Measurements from ENCODE around the gene CPD. TPM values are rescaled to one million over a fixed set of nuclear protein-coding genes. Genes with fewer than 3 reads are reported as not detected.
A peak's percentile ranks its signal among the peaks of the same experiment; 100 is the strongest.

Gene CPD
- total RNA-seq, 2 experiments from 2014 or later, result 29.0 to 36.3 TPM

GRCh38 chr17:30354701-30355100, 24.0 kb upstream of the CPD start:
- Mint-ChIP-seq H3K36me3 (ENCODE audit: low read depth) (no peaks in the 10 kb centered on the region), H3K9me3 (ENCODE audit: low read depth) (no peaks in the 10 kb centered on the region), H3K27ac (no peak overlapping the region), H3K27me3 (no peaks in the 10 kb centered on the region), H3K4me1 (peaks cover 11% of the 10 kb centered on the region), H3K4me3 (no peak overlapping the region)
- DNase-seq, result no peak
- ChIA-PET POLR2A (interaction anchor here (0.9 kb wide), 1 partner anchor 9 kb away, joined by 9 read pairs; no protein-coding TSS in a partner anchor), CTCF (interaction anchor here (0.6 to 1.4 kb wide), 7 partner anchors 9 to 80 kb away, joined by 3 to 7 read pairs (median 4); no protein-coding TSS in a partner anchor)
- peak; percentile 53 for ATAC-seq
- intact Hi-C loops (cut with DNase I, micrococcal nuclease), result no loop called here

GRCh38 chr17:30357476-30357875, 21.3 kb upstream of the CPD start:
- ATAC-seq (no peak), DNase-seq (no peak)
- POLR2A ChIA-PET, result no interaction called here
- Mint-ChIP-seq H3K9me3 (ENCODE audit: low read depth) (peaks cover 11% of the 10 kb centered on the region), H3K36me3 (ENCODE audit: low read depth) (peaks cover 2% of the 10 kb centered on the region), H3K27ac (no peak overlapping the region), H3K4me3 (no peak overlapping the region), H3K27me3 (no peaks in the 10 kb centered on the region), H3K4me1 (peaks cover 12% of the 10 kb centered on the region)
- intact Hi-C loops (cut with DNase I, micrococcal nuclease), result no loop called here
- CTCF ChIA-PET, result interaction anchor here (0.6 to 2.0 kb wide), 7 partner anchors 16 to 253 kb away, joined by 3 to 6 read pairs (median 3); no protein-coding TSS in a partner anchor

GRCh38 chr17:30358055-30358760, 20.5 kb upstream of the CPD start:
- Mint-ChIP-seq H3K27me3 (no peaks in the 10 kb centered on the region), H3K27ac (no peak overlapping the region), H3K4me1 (peaks cover 18% of the 10 kb centered on the region), H3K9me3 (ENCODE audit: low read depth) (peaks cover 13% of the 10 kb centered on the region), H3K4me3 (no peak overlapping the region), H3K36me3 (ENCODE audit: low read depth) (peaks cover 2% of the 10 kb centered on the region)
- POLR2A ChIA-PET, result no interaction called here
- DNase-seq (no peak), ATAC-seq (no peak)
- CTCF ChIA-PET, result interaction anchor here (0.6 to 2.0 kb wide), 9 partner anchors 16 to 254 kb away, joined by 3 to 6 read pairs (median 3); no protein-coding TSS in a partner anchor
- intact Hi-C loops (cut with DNase I, micrococcal nuclease), result no loop called here

GRCh38 chr17:30360086-30360808, 18.5 kb upstream of the CPD start:
- peaks cover 2% of the 10 kb centered on the region for H3K36me3 Mint-ChIP-seq (ENCODE audit: low read depth)
- ATAC-seq, result no peak
- H3K9me3 Mint-ChIP-seq (ENCODE audit: low read depth), result peaks cover 14% of the 10 kb centered on the region
- DNase-seq, result no peak
- CTCF ChIA-PET, result no interaction called here
- POLR2A ChIA-PET, result no interaction called here
- no peaks in the 10 kb centered on the region for H3K27me3 Mint-ChIP-seq
- H3K4me1 Mint-ChIP-seq, result peaks cover 24% of the 10 kb centered on the region
- no peak overlapping the region for H3K27ac Mint-ChIP-seq
- intact Hi-C loops (cut with DNase I, micrococcal nuclease), result loop anchor here (5.0 to 10.0 kb wide), 2 partner anchors 38 to 655 kb away; no protein-coding TSS in a partner anchor
- no peak overlapping the region for H3K4me3 Mint-ChIP-seq

- intact Hi-C loops (cut with DNase I, micrococcal nuclease), result loop anchor here (2.0 to 10.0 kb wide), 3 partner anchors 21 to 657 kb away; no protein-coding TSS in a partner anchor
- peaks cover 33% of the 10 kb centered on the region for H3K4me1 Mint-ChIP-seq
- no peaks in the 10 kb centered on the region for H3K27me3 Mint-ChIP-seq
- no peak overlapping the region for H3K27ac Mint-ChIP-seq
- ATAC-seq (no peak), DNase-seq (no peak)
- POLR2A ChIA-PET, result no interaction called here
- H3K36me3 Mint-ChIP-seq (ENCODE audit: low read depth), result peaks cover 4% of the 10 kb centered on the region
- no peak overlapping the region for H3K4me3 Mint-ChIP-seq
- peaks cover 15% of the 10 kb centered on the region for H3K9me3 Mint-ChIP-seq (ENCODE audit: low read depth)
- CTCF ChIA-PET, result interaction anchor here (1.3 to 1.8 kb wide), 5 partner anchors 15 to 27 kb away, joined by 3 to 9 read pairs (median 7); no protein-coding TSS in a partner anchor
Measured at GRCh38 chr17:30361766-30362279, 16.9 kb upstream of the CPD start.

DNA sequence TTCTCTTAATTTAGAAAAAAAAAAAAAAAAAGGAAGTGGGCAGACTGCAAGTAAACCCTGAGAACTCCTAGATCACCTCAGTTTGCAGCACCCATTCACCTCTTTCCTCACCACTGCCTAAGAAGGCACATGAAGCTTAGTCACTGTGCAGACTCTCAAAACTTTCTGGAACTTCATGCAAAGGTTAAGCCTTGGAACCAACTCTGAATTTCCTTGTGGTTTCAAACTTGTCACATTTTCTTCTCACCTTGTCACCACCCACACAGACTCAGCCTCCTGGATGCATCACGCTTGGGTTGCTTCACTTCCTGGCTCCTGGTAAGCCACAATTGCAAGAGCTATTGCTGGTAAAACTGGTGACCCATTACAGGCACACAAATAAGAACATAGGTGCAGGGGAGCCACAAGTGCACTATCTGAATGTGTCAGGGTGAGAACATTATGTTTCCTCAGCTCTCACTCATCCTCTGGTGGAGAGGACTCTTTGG, 15.0 kb upstream of the CPD start:
- ATAC-seq (peak; percentile 96), DNase-seq (peak; percentile 92)
- intact Hi-C loops (cut with DNase I, micrococcal nuclease), result loop anchor here (1.0 to 10.0 kb wide), 10 partner anchors 9 to 659 kb away; partner anchors contain the start of genes CPD (in 2 of the 2), BLMH (in 1 of the 2) and GOSR1 (in 1 of the 2)
- ChIA-PET POLR2A (interaction anchor here (0.6 to 2.3 kb wide), 10 partner anchors 9 to 72 kb away, joined by 3 to 10 read pairs (median 4); partner anchors contain the start of gene BLMH), CTCF (interaction anchor here (0.7 to 2.4 kb wide), 12 partner anchors 9 to 240 kb away, joined by 3 to 10 read pairs (median 4); partner anchors contain the start of genes GOSR1 and TMIGD1)
- Mint-ChIP-seq H3K4me1 (peaks cover 33% of the 10 kb centered on the region), H3K27me3 (no peaks in the 10 kb centered on the region), H3K36me3 (ENCODE audit: low read depth) (peaks cover 4% of the 10 kb centered on the region), H3K9me3 (ENCODE audit: low read depth) (peaks cover 15% of the 10 kb centered on the region), H3K27ac (peak overlapping the region; percentile 85), H3K4me3 (no peak overlapping the region)

GRCh38 chr17:30366536-30366935, 12.2 kb upstream of the CPD start:
- DNase-seq, result no peak
- CTCF ChIA-PET, result interaction anchor here (0.5 to 2.9 kb wide), 7 partner anchors 10 to 273 kb away, joined by 3 to 16 read pairs (median 3); no protein-coding TSS in a partner anchor
- intact Hi-C loops (cut with DNase I, micrococcal nuclease), result loop anchor here in 1 of 2 experiments (10.0 kb wide), 1 partner anchor 662 kb away; no protein-coding TSS in a partner anchor
- H3K27me3 Mint-ChIP-seq, result no peaks in the 10 kb centered on the region
- peaks cover 4% of the 10 kb centered on the region for H3K36me3 Mint-ChIP-seq (ENCODE audit: low read depth)
- no peak overlapping the region for H3K4me3 Mint-ChIP-seq
- H3K9me3 Mint-ChIP-seq (ENCODE audit: low read depth), result peaks cover 8% of the 10 kb centered on the region
- no peak overlapping the region for H3K27ac Mint-ChIP-seq
- POLR2A ChIA-PET, result no interaction called here
- peaks cover 55% of the 10 kb centered on the region for H3K4me1 Mint-ChIP-seq
- ATAC-seq, result no peak

GRCh38 chr17:30368912-30369720, 9.6 kb upstream of the CPD start:
- POLR2A ChIA-PET, result interaction anchor here (1.1 kb wide), 1 partner anchor 9 kb away, joined by 3 read pairs; no protein-coding TSS in a partner anchor

GRCh38 chr17:30369995-30370394, 8.7 kb upstream of the CPD start:
- ATAC-seq (no peak), DNase-seq (no peak)
- CTCF ChIA-PET, result no interaction called here
- Mint-ChIP-seq H3K36me3 (ENCODE audit: low read depth) (peaks cover 2% of the 10 kb centered on the region), H3K27ac (no peak overlapping the region), H3K27me3 (no peaks in the 10 kb centered on the region), H3K4me1 (peaks cover 60% of the 10 kb centered on the region), H3K4me3 (no peak overlapping the region), H3K9me3 (ENCODE audit: low read depth) (peaks cover 2% of the 10 kb centered on the region)
- POLR2A ChIA-PET, result no interaction called here
- intact Hi-C loops (cut with DNase I, micrococcal nuclease), result loop anchor here in 1 of 2 experiments (10.0 kb wide), 2 partner anchors 665 to 945 kb away; partner anchors contain the start of gene EVI2B

More at GRCh38 chr17:30368912-30369720, 9.6 kb upstream of the CPD start:
- CTCF ChIA-PET, result no interaction called here
- no peak overlapping the region for H3K4me3 Mint-ChIP-seq
- H3K4me1 Mint-ChIP-seq, result peaks cover 64% of the 10 kb centered on the region
- H3K9me3 Mint-ChIP-seq (ENCODE audit: low read depth), result peaks cover 2% of the 10 kb centered on the region
- DNase-seq (no peak), ATAC-seq (no peak)
- H3K27me3 Mint-ChIP-seq, result no peaks in the 10 kb centered on the region
- peaks cover 2% of the 10 kb centered on the region for H3K36me3 Mint-ChIP-seq (ENCODE audit: low read depth)
- intact Hi-C loops (cut with DNase I, micrococcal nuclease), result loop anchor here in 1 of 2 experiments (10.0 kb wide), 1 partner anchor 664 kb away; no protein-coding TSS in a partner anchor
- H3K27ac Mint-ChIP-seq, result no peak overlapping the region

DNA sequence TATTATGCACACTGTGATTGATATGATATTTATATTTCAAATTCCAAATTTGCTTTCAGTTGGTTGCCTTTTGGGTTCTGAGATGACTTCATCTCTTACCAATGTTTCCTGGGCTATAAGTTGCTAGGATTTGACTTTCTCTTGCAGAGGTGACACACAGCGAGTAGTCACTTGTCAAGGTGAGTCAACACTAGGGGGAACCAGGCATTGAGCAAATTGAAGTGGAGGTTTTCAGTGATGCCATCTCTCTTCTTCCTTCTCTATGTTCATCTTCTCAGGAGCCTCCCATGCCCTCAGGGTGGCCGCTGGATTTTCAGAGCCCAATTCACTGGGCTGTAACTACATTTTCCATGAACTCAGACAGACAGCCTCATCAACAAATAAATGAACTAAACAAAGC, 6.0 kb upstream of the CPD start:
- intact Hi-C loops (cut with DNase I, micrococcal nuclease), result loop anchor here (1.0 to 10.0 kb wide), 3 partner anchors 8 to 942 kb away; partner anchors contain the start of genes EVI2B (in 1 of the 2) and GOSR1 (in 1 of the 2)
- no peaks in the 10 kb centered on the region for H3K27me3 Mint-ChIP-seq
- H3K9me3 Mint-ChIP-seq (ENCODE audit: low read depth), result no peaks in the 10 kb centered on the region
- ATAC-seq, result peak; percentile 92
- DNase-seq, result peak; percentile 62
- no peaks in the 10 kb centered on the region for H3K36me3 Mint-ChIP-seq (ENCODE audit: low read depth)
- ChIA-PET POLR2A (interaction anchor here (1.7 kb wide), 1 partner anchor 9 kb away, joined by 4 read pairs; no protein-coding TSS in a partner anchor), CTCF (interaction anchor here (0.8 to 2.4 kb wide), 3 partner anchors 33 to 353 kb away, joined by 3 to 7 read pairs (median 5); no protein-coding TSS in a partner anchor)
- H3K4me1 Mint-ChIP-seq, result peaks cover 66% of the 10 kb centered on the region
- peak overlapping the region; percentile 12 for H3K27ac Mint-ChIP-seq
- H3K4me3 Mint-ChIP-seq, result no peak overlapping the region
